Adrenal gland (tissue), 12 donors: Measurements from ENCODE around the gene PRKN. TPM values are rescaled to one million over a fixed set of nuclear protein-coding genes. Genes with fewer than 3 reads are reported as not detected.
A peak's percentile ranks its signal among the peaks of the same experiment; 100 is the strongest.

Source experiments
- DNase-seq, 7 donors: peaks; one replicate each; pipeline ENCODE4 v3.0.0-alpha.2; 2019 to 2020
- H3K27ac ChIP-seq, 5 donors: fragments of 200-600 bp; sonication (generic) in 4 of 5; 1 replicate in 3 of 5; 2 replicates in 2 of 5; pipeline versions ENCODE4 v1.5.1 to v1.8.0; 2016 to 2020; ENCODE audit warnings: mild to moderate bottlenecking in 1 of 5
- H3K27me3 ChIP-seq: fragments of 200-600 bp; 2 replicates; pipeline ENCODE4 v1.8.0; 2021
- H3K36me3 ChIP-seq, 2 donors: fragments of 200-600 bp; replicated peaks in 1 of 2; 1 replicate in 1 of 2; 2 replicates in 1 of 2; pipeline versions ENCODE4 v1.5.1 to v1.8.0; 2018 to 2022
- H3K4me1 ChIP-seq, 2 donors: fragments of 200-600 bp; replicated peaks in 1 of 2; 1 replicate in 1 of 2; 2 replicates in 1 of 2; pipeline versions ENCODE4 v1.5.1 to v1.8.0; 2018 to 2021
- H3K4me3 ChIP-seq, 4 donors: fragments of 200-600 bp; sonication (generic) in 3 of 4; one replicate each; pipeline ENCODE4 v1.5.1; 2016 to 2018
- H3K9me3 ChIP-seq, 3 donors: fragments of 200-600 bp; sonication (generic) in 1 of 3; replicated peaks in 1 of 3; 1 replicate in 2 of 3; 2 replicates in 1 of 3; pipeline versions ENCODE4 v1.5.1 to v1.8.0; 2016 to 2021
- POLR2A ChIP-seq, 2 donors: fragments of 450-650 bp; IDR thresholded peaks; one replicate each; pipeline ENCODE4 v1.6.1; 2017; ENCODE audit warnings: antibody characterized with exemption in 2 of 2, mild to moderate bottlenecking in 2 of 2, moderate library complexity in 1 of 2
- WGBS, 4 donors: extraction: QIAGEN DNeasy Blood & Tissue Kit in 2 of 4; methylation state at CpG; one replicate each; pipeline versions ENCODE4 v1.1.5 to v1.1.7; 2013 to 2017; 5-methylcytosine and 5-hydroxymethylcytosine counted together
- intact Hi-C, 2 donors: fragments of 100-400 bp; cut with DNase I; formaldehyde crosslinking; loops; one replicate each; pipeline versions ENCODE4 v1.14.1 to v1.15.0; 2022 to 2023
- polyA plus RNA-seq, 3 donors: library from polyadenylated mRNA; stranded (reverse); fragments of 200-250 nt in 2 of 3; fragments of 350-450 nt in 1 of 3; fragmentation: Illumina TruSeq in 1 of 3; extraction: RNeasy Lipid Tissue Mini Kit (QIAGEN cat#74804) in 1 of 3; gene quantifications; one replicate each; pipeline ENCODE4 v1.2.3, GENCODE V29; 2013 to 2014
- total RNA-seq, 9 donors: library from RNA; depleted of rRNA in 4 of 9; stranded (reverse); fragments of >200 nt in 4 of 9; fragments of 120-200 nt in 1 of 9; fragmentation: NEBNext Ultra II Directional in 1 of 9; extraction: Animal tissue kit (Norgen Biotek cat#: 25700) in 1 of 9; gene quantifications; one replicate each; pipeline versions ENCODE4 v1.1.0 to v1.2.4, GENCODE V29; 2013 to 2023
- TF ChIP-seq, protein P1 (sequence below), 6 experiments: fragments of 450-650 bp in 4 of 6; fragments of 200-600 bp in 2 of 6; sonication (generic) in 1 of 6; IDR thresholded peaks; 1 replicate in 5 of 6; 2 replicates in 1 of 6; pipeline versions ENCODE4 v1.5.1 to v1.8.0; 2016 to 2021; ENCODE audit warnings: antibody characterized with exemption in 6 of 6, mild to moderate bottlenecking in 2 of 6, moderate library complexity in 1 of 6
- donor health status: healthy with polysubstance abuse.
- donor health status: Bipolar disorder and iron deficiency.
- donor health status: DM: yes; HTN: yes; CAD: no.
- donor health status: DM: no; HTN: no; CAD: no.
- donor health status: DM: no; HTN: no; CAD: no.
- donor health status: DM: yes; HTN: yes; CAD: no.

Gene PRKN
- total and polyA plus RNA-seq, 12 donors = 1.9 to 159 (median 13.3) TPM

DNA sequence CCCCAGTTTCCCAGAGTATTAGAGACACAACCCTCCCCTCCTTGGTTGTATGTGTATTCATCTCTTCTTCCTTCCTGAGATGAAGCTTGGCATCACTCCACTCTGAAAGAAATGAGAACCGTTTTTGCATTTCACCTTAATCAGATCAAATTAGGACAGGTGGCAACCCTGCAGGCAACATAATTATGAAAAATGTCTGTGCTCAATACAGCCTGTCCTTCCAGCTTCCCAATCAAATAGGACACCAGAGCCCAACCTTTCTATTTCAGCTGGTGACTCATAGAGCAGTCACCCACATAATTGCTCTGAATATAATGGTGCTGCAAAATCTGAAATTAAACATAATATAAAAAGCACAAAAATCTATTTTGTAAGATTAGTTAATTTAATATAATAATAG lies 1143.5 kb downstream of the PRKN start:
- no peaks in the 10 kb centered on the region for H3K4me1 ChIP-seq
- 26 to 36% (median 31%) methylated on average over 1 of the region's 1 CpG for WGBS, 4 donors
- no peaks in the 10 kb centered on the region for H3K27me3 ChIP-seq
- intact Hi-C loops = no loop called here
- H3K9me3 ChIP-seq = no peaks in the 10 kb centered on the region
- TF ChIP-seq, protein P1, sequence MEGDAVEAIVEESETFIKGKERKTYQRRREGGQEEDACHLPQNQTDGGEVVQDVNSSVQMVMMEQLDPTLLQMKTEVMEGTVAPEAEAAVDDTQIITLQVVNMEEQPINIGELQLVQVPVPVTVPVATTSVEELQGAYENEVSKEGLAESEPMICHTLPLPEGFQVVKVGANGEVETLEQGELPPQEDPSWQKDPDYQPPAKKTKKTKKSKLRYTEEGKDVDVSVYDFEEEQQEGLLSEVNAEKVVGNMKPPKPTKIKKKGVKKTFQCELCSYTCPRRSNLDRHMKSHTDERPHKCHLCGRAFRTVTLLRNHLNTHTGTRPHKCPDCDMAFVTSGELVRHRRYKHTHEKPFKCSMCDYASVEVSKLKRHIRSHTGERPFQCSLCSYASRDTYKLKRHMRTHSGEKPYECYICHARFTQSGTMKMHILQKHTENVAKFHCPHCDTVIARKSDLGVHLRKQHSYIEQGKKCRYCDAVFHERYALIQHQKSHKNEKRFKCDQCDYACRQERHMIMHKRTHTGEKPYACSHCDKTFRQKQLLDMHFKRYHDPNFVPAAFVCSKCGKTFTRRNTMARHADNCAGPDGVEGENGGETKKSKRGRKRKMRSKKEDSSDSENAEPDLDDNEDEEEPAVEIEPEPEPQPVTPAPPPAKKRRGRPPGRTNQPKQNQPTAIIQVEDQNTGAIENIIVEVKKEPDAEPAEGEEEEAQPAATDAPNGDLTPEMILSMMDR (IDR thresholded peaks at IDR 0.05) = no peak
- TF ChIP-seq POLR2A (IDR thresholded peaks at IDR 0.05) = no peak
- no peaks in the 10 kb centered on the region for H3K36me3 ChIP-seq
- H3K27ac ChIP-seq = no peak overlapping the region
- H3K4me3 ChIP-seq = no peak overlapping the region
- peak in 1 of 7 donors; percentile 63 for DNase-seq

DNA sequence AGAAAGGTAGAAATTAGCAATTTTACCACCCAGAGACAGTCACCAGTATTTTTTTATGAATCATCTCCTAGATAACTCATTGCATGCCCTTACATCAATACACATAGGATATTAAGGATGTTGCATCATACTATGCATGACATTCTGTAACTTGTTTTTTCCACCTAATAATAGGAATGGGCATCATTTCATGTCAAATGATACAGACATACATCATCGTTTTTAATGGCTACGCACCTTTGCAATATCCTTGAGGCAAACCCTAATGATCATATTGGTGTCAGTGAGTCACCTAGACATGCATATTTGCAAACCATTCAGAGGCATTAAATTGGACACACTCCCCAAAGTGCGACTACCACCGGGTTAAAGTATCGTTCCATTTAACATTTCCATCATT lies 1144.0 kb downstream of the PRKN start:
- no peaks in the 10 kb centered on the region for H3K4me1 ChIP-seq
- no peaks in the 10 kb centered on the region for H3K36me3 ChIP-seq
- H3K9me3 ChIP-seq = no peaks in the 10 kb centered on the region
- DNase-seq = no peak
- no peak overlapping the region for H3K4me3 ChIP-seq
- H3K27ac ChIP-seq = no peak overlapping the region
- intact Hi-C loops = no loop called here
- no peak for TF ChIP-seq POLR2A (IDR thresholded peaks at IDR 0.05)
- TF ChIP-seq, protein P1 (IDR thresholded peaks at IDR 0.05) = no peak
- WGBS, 4 donors = 85 to 95% (median 93%) methylated on average over 5 of the region's 5 CpGs
- H3K27me3 ChIP-seq = no peaks in the 10 kb centered on the region

DNA sequence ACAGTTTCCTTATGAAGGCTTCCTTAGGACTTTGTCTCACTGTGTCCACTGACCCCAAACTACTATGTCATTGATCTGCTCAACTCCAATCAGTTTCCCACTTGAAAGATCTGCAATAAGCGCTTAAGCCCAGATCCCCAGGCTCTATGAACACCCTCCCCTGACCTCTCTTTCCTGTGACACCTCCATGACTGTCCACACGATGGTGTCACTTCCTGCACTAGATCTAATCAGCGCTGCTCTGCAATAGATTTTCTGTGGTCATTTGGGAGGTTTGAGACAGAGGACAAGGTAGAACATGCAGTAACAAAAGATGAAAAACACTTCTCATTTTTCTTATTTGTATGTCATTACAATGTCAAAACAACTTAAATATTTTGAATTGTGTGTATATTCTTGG lies 1149.1 kb downstream of the PRKN start:
- WGBS, 4 donors = 45 to 73% (median 54%) methylated on average over 3 of the region's 3 CpGs
- TF ChIP-seq, protein P1 (IDR thresholded peaks at IDR 0.05) = no peak
- TF ChIP-seq POLR2A (IDR thresholded peaks at IDR 0.05) = no peak
- intact Hi-C loops = no loop called here
- DNase-seq = no peak
- Histone ChIP-seq H3K27me3 (no peaks in the 10 kb centered on the region), H3K4me3 (no peak overlapping the region), H3K36me3 (no peaks in the 10 kb centered on the region), H3K4me1 (no peaks in the 10 kb centered on the region), H3K27ac (no peak overlapping the region), H3K9me3 (no peaks in the 10 kb centered on the region)

DNA sequence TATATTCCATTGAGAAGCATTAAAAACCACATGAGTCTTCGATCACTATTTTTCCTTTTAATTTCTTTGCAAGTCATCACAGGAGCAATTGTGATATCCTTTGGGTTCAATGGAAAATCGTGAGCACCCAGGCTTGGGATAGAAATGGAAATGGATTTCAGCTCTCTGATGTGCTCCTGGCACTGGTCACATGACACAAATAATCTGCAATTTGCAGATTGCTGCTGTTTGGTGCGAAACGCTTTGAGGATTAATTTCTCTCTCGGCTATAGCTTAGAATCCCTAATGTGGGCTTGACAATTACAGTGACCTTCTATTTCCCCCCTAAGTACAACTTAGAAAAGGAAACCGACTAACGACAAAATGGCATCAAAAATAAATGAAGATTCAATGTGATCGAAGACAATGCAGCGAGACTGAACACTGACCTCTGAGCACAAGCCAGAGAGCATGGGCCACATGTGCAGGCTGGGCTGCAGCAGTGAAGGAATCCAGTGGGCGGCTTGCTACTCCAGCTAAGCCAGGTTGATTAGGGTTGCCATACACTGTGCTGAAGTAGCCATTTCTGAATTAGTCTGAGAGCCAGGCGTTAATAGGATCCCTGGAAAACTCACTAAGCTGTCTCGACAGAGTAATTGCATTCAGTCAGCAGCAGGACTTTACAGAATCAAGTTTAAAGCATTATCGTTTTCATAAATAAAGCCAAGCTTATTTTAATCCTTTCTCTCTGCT lies 1151.9 kb downstream of the PRKN start:
- Histone ChIP-seq H3K27ac (no peak overlapping the region), H3K27me3 (no peaks in the 10 kb centered on the region), H3K4me3 (no peak overlapping the region), H3K4me1 (no peaks in the 10 kb centered on the region), H3K9me3 (no peaks in the 10 kb centered on the region), H3K36me3 (no peaks in the 10 kb centered on the region)
- TF ChIP-seq, protein P1 (IDR thresholded peaks at IDR 0.05) = no peak
- no peak for TF ChIP-seq POLR2A (IDR thresholded peaks at IDR 0.05)
- whole genome bisulfite sequencing, 4 donors = 79 to 86% (median 84%) methylated on average over 13 of the region's 13 CpGs
- intact Hi-C loops = no loop called here
- DNase-seq = no peak
